SIG-M5 (cell line): Measurements from ENCODE around the gene REXO2.

ENCODE experiments used
- DNase-seq: peaks from one replicate; lab custom pipeline; 2025; lab: John Stamatoyannopoulos, UW

Gene REXO2

DNA sequence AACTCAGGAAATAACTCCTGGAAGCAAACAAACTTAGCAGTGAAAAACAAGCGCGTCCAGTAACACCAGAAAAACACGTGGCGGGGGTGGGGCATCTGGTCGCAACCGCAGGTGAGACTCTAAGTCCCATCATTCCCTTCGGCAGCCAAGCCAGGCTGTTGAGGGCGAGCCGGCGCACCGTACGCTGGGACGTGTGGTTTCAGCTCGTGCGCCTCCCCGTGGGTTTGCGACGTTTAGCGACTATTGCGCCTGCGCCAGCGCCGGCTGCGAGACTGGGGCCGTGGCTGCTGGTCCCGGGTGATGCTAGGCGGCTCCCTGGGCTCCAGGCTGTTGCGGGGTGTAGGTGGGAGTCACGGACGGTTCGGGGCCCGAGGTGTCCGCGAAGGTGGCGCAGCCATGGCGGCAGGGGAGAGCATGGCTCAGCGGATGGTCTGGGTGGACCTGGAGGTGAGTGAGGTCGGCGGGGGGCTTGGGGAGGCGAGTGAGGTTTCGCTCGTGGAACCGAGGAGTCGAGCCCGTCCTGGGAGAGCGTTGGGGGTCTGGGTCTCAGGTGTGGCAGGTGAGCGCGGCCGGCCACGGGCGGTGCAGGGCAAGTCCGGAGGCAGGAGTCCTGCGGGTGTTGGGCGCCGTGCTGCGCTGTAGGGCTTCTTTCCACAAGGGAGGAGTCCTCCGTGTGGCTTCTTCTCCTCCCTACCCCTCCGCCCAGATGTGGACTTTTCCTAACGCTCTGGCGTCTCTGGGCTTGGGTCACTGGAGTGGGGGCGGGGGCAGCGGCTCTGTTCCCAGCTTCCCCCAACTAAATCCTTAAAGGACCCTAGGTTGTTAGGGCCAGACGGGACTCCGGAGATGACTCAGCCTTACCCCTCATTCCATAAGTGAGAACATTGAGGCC, at the start of gene REXO2:
TSS of gene REXO2 (plus strand) at position 239 of the 892 bp plus-strand sequence. CDS start at position 301, 62 bp downstream.
- DNase-seq: peak; percentile 63

- no peak for DNase-seq
These were observed 46.3 kb upstream of the REXO2 start for GRCh38 chr11:114392735-114393667.

- DNase-seq: no peak
These were observed 43.5 kb upstream of the REXO2 start for GRCh38 chr11:114395736-114396135.

- DNase-seq: no peak
These were observed 42.4 kb upstream of the REXO2 start for GRCh38 chr11:114396916-114397315.

GRCh38 chr11:114397349-114397982, 41.8 kb upstream of the REXO2 start:
- no peak for DNase-seq

- DNase-seq: no peak
These were observed 40.9 kb upstream of the REXO2 start for GRCh38 chr11:114398303-114398920.

DNA sequence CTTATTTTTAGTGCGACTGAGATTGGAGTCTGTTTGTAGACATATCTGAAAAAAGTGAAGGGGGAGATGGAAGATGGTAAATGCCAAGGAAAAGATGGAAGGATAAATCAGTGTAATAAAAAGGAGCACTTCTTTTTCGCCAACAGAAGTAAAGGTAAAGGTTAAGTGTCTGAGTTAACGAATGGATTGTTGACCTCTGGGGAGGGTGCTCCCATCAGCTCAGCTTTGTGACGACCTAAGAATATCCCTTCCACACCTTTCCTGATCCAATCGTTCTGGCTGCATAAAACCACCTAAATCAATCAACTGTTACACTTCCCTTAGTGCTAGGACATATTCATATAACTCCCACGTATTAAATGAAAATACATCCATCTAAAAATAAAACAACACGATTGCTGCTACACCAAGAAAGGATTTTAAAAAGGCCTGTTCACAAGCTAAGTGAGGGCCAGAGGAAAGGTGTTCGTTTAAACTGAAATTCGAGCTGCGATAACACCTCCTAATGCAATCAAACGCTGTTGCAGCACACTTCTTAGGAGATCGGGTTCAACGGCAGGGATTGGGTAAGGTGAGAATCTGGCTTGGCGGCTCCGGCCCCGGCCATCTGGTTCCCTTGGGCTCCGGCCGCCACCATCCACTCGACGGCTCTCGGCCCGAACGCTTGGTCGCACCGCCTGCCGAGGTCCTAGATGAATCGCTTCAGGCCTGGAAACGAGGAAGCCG, 39.6 kb upstream of the REXO2 start:
- no peak for DNase-seq

GRCh38 chr11:114400216-114400914, 38.9 kb upstream of the REXO2 start, which contains the start of the genes C11orf71 and RBM7:
TSS of gene C11orf71 (minus strand) at chr11:114400511. CDS start at chr11:114400331, 180 bp downstream.
TSS of gene RBM7 (plus strand) at chr11:114400666. CDS start at chr11:114400672, 6 bp downstream.
- DNase-seq: peak; percentile 43

DNA sequence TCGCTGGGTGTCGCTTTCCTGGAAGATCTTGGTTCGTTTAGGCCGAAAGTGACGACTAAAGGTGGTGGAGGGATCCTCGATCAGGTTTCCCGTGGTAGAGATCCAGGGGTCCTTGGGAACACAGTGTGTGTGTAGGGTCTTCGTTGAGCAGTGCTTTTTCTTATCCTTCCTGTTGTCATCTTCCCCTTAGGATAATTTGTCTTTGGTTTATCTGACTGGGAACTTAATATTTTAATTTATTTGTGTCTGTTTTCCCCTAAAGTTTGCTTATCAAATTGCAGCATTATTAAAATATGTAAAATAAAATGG, 38.4 kb upstream of the REXO2 start:
- DNase-seq: no peak

GRCh38 chr11:114401311-114401710, 38.0 kb upstream of the REXO2 start:
- DNase-seq: no peak

GRCh38 chr11:114412946-114413345, 26.3 kb upstream of the REXO2 start:
- no peak for DNase-seq

DNA sequence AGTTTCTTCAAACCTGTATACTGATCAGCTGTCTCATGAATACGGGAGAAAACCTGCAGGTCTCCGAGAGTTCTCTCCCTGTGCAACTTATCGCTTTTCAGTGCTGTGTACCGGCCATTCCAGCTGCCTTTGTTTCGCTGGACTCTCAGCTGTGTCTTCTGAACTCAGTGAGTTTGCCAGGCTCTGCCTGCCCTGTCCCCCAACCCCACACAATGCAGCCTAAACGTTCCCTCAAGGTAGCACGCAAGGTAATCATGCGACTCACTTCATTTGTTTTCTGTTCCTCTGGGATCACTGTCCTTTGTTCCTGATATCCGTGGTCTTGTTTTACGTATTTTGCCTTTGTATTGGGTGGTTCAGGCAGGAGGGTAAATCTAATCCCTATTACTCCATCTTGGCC, 25.3 kb upstream of the REXO2 start:
- DNase-seq: no peak

DNA sequence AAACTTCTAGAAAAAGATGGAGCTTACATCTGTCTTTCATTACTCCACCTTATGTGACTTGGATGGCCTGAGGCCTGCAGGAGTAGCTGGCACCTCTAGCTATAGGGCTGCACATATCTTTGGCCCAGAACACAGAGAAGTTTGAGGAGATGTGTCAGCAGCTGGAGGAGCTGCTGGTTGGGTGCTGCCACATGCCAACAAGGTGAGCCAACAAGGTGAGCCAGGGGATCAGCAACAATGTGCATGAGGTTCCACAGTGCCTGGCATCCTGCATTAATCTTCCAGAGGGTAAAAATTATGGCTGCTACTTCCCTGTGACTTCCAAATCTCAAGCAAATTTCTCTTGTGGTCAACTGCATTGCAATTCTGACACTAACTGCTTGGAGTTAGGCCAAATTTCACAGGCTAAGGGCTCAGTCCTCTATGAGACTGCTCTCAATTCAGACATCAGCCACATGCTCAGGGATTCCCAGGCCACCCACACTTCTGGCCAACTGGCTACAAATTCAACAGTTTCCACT, 22.8 kb upstream of the REXO2 start:
- DNase-seq: no peak

DNA sequence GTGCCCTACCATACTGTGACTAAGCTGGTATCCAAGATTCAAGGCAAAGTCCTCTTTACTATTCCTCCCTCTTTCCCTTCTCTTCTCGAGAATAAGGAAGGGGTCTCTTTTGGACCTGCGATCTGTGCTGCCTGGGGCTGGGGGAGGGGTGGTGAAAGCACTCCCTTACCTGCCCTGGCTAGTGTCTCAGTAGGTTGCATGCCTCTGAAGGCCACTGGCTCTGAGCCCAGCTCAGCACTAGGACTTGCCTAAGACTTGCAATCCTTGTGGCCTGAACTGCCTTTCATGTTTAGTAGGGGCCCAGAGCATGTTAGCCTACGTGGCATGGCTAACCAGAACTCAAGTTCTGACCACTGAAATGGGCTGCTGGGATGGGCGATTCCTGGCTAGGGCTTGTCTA, 13.0 kb upstream of the REXO2 start:
- no peak for DNase-seq

- no peak for DNase-seq
These were observed 9.0 kb upstream of the REXO2 start for GRCh38 chr11:114430290-114430689.

- DNase-seq: no peak
These were observed 6.4 kb upstream of the REXO2 start for GRCh38 chr11:114432893-114433292.

GRCh38 chr11:114433376-114433775, 5.9 kb upstream of the REXO2 start:
- no peak for DNase-seq

DNA sequence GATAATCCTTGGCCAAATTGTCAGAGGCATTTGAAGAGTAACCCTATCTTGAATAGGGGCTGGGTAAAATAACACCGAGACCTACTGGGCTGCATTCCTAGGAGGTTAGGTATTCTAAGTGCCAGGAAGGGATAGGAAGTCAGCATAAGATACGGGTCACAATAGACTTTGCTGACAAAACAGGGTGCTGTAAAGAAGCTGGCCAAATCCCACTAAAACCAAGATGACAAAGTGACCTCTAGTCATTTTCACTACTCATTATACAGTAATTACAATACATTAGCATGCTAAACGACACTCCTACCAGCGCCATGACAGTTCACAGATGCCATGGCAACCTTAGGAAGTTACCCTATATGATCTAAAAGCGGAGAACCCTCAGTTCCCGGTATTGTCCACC, 964 bp upstream of the REXO2 start:
- DNase-seq: no peak

GRCh38 chr11:114440121-114440860, 1.0 kb downstream of the REXO2 start:
- no peak for DNase-seq
